ENCODE measurements around the gene COQ8A.
"Not testable (repeated sequence)": the region's sequence is repeated elsewhere in the genome, so short reads cannot be mapped to it uniquely, and the experiment has no call there.

The COQ8A gene

DNA sequence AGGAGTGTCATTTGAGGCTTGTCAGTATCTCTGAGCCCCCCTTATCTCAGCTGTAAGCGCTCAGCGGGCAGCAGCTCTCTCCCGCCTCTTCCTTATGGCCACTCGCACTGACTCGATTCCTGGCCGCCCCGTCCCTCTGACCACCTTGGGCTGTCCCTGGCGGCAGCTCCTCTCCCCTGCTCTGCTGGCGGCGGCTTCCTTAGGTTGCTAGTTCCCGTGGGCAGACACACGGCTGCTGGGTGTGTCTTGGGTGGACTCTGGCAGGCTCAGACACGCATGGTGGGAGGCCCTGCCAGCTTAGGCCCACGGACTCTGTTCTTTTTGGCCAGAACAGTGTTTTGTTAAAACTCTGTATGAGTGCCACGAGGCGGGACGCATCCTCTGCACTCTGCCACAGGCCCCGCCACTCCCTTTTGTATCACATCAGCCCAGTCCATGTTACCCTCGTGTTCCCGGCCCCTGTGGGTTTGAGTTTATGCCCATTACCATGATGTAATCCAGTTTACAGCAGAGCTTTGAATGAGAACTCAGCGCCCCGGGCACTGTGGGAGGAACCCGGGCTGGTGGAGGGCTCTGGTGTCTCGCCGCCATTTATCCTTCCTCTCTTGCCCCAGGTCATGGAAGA lies 45.9 kb downstream of the COQ8A start:
- DNase-seq: no peak

DNA sequence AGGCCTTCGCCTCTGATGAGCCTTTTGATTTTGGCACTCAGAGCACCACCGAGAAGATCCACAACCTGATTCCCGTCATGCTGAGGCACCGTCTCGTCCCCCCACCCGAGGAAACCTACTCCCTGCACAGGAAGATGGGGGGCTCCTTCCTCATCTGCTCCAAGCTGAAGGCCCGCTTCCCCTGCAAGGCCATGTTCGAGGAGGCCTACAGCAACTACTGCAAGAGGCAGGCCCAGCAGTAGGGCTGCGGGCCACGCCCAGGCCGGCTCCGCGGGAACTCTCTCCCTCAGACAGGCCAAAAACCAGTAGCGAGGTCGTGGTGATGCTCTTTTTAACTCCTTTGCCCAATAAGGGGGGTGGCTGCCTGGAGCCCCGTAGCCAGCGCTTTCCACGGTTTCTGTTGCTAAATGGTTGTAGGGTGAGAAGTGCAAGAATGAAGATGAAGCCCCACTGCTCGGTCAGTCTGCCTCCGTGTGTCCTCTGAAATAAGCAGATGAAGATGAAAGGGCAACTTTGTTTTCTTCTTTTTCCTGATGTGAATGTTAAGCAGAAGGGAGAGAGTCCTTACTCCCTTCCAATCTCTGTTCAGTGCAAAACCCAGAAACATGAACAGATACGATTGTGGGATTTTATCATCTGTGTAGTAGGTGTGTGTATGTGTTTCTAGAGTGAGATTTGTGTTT lies 46.5 kb downstream of the COQ8A start:
- no peak for DNase-seq

DNA sequence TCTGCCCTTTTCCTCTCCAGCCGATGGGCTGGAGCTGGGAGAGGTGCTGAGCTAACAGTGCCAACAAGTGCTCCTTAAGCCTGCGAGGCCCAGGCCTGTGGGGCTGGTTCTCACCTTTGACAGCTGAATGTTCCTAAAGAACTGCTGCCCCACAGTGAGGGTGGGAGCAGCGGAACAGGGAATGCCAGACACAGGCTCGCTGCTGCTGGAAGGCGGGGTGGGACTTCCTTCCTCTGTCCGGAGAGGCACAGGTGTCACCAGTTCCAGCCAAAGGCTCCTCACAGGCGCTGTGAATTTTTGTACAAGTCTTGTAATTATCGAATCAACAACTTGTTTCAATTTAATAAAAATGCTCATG lies 47.1 kb downstream of the COQ8A start:
- no peak for DNase-seq

DNA sequence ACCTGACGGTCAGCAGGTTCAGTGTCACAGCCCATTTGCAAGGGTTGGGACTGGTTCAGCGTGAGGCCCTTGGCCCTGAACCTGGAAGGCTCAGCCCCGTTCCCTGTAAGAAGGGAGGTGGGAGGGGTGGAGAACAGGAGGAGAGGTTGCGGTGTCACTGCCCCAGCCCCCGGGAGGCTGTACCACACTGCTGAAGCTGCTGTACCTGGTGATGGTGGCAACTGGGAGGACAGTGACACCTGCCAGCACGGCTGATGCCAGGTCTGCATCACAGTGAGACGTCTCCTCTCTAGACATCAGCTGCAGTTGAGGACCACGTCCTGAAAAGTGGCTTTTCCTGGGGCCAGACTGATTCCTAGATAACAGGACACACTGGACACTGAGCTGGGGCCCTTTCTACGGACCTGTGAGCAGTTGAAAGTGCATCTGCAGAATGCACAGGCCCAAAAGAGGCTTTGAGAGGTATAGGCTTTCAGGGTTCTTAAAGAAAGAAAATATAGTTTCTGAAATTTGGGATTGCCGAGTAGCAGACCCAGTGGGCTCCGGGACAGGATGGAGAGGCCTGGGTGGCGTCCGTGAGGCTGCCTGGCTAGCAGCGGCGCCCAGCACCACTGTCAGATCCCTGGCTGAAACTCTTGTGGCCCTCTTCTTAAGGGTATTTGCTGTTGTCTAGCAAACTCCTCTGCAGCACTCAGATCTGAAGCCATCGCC lies 47.7 kb downstream of the COQ8A start:
- no peak for DNase-seq

DNA sequence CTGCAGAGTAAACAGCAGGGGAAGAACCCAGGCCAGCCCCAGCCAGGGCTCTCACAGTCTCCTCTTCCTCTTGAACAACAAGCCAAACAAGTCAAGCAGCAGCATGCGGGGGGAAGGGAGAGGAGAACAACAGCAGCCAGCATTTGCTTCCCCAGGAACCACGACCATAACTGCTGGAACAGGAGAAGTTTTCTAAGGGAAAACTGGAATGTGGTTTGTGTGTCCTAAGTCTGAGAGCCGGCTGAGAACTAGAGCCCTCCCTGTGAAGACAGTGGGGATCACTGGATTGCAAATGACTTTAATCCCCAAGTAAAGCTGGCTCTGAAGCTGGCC lies 48.2 kb downstream of the COQ8A start:
- DNase-seq: no peak

DNA sequence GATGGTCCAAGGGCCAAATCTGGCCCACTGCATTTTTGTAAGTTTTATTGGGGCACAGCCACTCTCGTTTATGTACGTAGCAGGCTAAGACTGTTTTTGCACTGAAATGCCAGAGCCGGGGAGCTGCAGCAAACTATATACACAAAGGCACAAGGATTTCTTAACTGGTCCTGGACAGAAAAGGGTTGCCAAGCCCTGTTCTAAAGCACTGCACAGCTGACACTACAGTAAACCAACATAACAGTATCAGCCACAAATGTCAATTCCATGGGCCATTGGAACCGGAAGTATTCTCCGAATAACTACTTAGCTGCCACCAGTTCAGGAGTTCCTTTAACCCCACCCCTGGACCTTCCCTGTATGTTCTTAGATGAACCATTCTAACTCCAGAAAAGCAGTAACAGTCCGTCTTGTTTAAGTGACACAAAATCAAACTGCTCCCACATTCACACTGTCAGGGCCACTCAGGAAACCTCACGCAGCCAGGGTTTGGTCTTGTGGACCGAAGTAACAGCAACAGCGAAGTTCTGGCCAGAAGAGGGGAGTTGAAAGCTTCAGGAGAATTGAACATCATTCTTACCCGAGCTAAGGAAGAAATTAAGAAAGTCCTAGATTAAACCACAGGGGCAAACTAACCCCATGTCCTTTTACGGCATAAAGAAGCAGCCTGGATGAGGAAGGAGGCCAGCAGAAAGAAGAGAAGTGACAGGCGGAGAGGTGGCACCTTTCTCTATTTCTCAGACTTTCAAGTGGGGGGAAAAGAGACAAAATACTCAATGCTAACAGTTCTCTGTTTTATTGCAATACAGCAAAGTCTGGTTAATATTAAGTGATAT lies 49.2 kb downstream of the COQ8A start:
- DNase-seq: no peak

DNA sequence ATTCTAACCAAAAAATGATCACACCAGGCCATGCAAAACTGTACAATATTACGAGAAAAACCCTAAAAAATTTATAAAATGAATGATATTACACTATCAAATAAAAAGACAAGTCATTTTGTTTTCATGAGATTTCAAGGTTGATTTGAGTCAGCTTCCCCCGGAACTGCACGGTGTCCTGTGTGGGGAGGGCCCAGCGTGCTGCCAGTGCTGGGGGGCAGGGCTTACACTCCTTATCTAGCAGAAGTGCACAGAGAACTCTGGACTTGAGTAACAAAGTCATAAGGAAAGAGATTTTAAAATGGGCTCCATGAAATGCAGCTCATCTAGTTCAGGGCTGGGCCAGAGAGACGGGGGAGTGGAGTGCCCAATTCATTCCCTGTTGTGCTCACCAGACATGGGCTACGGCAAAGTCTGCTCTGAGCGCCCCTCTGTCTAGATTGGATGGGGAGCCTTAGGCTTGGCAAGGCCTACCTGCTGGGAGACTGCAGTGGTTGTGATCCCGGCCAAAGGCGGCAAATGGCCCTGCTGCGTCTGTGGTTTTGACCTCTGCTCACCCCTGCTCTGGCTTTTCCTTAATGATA lies 50.1 kb downstream of the COQ8A start:
- no peak for DNase-seq

DNA sequence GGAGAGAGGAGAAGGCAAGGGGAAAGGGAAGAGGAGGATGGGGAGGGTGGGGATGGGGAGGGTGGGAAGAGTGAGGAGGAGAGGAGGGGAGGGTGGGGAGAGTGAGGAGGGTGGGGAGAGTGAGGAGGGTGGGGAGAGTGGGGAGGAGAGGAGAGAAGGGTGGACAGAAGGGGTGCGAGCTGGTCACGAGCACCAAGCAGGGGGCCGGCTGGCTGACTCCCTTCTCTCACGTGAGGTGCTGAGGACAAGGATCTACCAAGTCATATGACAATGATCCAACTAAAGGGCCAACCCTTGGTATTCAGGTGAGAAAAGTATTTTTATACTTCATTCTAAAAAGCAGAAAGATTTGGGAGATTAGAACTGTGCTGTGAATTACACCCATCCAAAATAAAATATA lies 51.8 kb downstream of the COQ8A start:
- DNase-seq: no peak

DNA sequence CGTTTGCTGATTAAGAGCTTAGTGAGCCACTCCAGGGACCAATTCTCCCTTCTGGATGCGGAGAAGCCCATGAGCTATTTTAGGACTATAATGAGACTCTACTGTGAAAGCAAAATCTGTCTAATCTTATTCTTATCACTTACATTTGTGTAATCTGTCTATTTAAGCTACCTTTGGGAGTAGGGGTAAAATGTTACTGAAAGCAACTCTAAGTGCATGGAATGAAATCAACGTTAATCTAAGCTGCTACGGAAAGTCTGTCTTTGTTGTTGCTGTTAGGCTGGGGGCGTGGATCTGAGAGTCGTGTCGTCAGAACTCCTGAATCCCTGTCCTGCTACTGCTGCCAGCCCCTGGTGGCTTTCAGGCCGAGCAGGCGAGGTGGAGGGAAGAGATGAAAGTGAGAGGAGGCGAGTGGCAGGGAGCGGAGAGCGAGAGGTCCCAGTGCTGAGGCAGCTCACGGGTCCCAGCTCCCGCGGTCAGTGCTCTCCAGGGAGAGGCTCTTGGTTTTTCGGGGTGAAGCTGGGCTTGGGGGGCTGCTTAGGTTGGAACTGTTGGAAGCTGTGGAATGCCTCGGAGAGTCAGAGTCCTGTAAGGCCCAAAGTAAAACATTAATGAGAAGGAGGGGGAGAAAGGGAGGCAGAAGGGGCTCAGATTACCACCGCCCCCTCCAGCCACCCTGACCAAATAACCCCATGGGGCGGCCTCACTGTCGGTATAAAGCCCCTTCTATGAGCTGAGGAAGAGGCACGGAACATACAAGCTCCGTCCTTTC lies 53.9 kb downstream of the COQ8A start:
- no peak for DNase-seq

DNA sequence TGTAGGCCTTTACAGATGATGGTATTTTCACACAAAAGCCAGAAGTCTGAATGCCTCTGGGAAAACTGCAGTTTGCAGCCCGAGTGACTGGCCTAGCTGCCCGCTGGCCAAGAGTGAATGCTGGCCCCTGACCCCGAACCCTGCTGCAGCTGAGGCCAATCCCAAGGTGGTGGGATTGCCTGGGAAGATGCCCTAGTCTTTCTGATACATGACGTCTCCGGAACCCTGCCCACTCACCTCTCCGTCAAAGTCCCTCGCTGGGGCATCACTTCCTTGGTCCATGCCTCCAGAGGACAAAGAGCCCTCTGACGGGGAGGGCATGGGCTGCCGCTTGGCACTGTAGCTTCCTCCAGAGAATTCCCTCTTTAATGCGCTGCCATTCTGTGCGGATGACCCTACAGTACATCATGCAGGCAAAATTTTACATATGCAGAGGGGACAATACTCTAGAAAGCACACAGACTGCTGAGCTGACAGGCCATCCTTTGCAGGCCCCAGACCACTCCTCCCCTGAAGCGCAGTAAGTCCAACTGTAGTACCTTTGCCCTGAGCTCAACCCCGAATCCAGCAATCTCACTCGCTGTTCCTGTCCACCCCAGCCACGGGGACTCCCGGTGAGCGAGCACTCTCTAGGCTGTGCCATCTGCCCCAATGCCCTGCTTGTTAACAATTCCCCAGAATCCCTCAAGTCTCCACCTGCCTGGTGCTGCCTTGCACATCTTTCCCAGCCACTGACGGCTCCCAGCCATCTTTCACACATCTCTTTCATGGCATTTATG lies 54.7 kb downstream of the COQ8A start:
- DNase-seq: no peak

DNA sequence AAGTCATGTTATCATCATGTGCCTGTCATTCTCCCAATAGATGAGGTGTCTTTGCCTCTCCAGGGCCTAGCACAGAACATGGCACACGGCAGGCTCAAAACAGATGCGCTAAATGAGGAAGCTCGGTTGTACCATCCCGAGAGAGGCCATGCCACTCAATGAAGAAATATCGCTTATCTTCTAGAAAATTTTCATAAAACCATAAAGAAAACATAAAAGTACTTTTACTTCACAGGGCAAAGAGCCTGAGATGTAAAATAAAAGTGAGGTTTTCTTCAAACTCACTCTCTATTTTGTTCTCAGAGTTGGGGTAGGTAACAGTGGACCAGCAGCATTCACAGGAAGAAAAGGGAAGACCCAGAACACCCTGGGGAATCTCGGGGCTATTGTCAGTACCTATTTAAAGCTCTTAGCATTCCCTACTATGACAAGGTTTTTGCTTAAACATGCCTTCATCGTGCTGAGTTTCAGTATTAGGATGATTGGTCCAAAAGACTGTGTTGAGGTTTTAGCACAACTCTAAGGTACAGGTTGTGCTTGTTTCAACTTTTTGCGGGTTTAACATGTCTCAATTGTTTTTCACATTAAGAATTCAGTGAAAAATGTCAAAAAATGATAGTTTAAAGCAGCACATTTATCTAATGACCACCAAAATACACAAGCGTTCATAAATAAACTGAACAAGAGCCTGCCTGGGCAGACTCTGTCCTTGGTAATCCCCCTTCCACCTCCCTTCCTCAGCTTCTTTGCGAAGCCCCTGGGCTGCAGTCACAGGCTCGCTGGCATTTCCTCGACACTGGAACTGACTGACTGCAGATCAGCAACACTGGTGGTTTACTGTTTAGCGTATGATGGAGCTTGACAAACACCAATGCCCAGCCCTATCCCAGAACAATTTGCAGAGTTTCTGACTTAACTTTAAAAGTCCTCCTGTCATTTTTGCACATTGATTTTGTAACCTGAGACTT lies 55.6 kb downstream of the COQ8A start:
- no peak for DNase-seq

DNA sequence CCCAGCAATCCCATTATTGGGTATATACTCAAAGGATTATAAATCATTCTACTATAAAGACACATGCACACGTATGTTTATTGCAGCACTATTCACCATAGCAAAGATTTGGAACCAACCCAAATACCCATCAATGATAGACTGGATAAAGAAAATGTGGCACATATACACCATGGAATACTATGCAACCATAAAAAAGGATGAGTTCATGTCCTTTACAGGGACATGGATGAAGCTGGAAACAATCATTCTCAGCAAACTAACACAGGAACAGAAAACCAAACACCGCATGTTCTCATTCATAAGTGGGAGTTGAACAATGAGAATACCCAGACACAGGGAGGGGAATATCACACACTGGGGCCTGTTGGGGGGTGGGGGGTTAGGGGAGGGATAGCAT lies 59.5 kb downstream of the COQ8A start:
- not testable (repeated sequence) for DNase-seq

DNA sequence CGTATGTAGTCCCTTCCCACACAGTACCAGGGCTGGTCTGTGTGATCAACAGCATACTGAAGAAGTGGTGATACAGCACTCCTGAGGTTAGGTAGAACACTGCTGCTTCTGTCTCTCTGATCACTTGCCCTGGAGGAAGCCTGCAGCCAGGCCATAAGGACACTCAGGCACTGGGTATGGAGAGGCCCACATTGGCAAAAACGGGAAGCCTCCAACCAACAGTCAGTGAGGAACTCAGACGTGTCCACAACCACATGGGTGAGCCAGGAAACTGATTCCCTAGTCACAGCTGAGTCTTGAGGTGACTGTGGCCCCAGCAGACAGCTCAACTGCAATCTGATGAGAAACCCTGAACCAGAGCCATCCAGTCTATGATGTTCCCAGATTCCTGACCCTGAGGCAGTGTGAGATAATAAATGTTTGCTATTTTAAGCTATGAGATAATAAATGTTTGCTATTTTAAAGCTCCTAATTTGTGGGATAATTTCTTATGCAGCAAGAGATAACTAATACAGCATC lies 62.5 kb downstream of the COQ8A start:
- no peak for DNase-seq

DNA sequence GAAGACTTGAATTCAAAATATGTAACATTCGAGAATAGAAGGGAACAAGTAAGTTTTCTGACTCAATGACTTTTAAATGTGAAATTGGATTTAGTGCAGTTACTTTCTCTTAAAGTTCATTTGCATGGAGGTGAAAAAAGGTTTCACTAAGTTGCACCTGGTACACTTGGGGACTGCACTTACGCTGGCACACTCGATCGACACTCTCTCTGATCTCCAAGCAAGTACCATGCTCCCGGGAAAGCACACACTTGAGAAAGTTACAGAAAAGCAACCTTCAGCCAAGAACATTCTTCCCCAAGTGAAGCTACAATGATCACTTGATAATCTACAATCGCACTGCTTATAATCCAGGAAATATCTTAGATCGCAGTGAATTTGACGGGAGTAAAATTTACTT lies 63.1 kb downstream of the COQ8A start:
- no peak for DNase-seq

DNA sequence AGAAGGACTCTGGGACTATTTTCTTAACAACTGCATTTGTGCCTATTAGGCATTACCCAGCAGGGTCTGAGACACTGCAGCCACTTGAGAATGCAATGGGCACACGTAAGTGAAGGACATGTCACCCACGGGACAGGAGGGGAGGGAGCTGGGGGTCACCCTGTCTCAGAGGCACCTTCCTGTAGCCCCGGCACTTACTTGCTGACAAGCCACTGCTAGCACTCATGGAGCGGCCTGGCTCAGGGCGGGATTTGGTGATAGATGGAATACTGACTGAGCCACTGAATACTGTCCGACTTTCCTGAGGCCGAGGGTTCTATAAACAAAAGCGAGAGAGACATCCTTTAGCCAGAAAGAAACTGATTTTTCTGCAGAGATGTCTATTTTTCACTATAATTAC lies 64.7 kb downstream of the COQ8A start:
- no peak for DNase-seq

DNA sequence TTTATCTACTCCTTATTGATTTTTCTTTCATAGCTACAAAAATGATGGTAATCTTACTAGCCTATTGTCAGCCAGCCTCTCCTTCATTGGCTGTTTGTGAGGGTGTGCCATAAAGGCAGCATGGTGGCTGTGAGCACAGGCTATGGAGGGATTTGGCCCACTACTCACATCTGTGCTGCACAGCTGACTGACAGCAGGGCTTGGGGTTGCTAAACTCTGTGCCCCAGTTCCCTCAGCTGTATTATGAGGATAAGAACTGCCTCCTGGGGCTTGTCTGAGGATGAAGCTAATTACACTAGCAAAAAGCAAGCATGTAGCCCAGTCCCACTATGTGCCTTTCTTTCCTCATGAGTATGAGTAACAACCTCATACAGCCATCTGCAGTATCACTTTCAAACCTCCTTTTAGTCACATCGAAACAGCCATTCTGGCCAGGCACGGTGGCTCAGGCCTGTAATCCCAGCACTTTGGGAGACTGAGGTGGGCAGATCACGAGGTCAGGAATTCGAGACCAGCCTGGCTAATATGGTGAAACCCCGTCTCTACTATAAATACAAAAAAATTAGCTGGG lies 66.2 kb downstream of the COQ8A start:
- no peak for DNase-seq

DNA sequence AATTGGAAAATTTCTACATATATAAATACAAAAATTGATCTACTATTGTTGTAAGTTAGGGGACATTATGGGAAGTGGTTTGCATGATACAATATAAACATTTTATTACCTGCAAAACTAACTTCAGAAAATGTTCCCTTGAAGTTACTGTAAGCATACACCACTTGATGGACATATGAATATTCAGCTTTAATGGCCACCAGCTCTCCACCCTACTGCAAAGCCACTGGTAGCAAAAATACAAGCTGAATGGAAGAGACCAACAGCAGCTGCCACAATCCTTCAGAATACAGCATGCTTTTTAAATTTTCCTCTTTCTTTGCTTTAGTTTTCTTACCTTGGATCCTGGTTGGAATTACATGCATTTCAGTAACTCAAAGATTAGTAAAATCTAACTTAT lies 69.8 kb downstream of the COQ8A start:
- no peak for DNase-seq

DNA sequence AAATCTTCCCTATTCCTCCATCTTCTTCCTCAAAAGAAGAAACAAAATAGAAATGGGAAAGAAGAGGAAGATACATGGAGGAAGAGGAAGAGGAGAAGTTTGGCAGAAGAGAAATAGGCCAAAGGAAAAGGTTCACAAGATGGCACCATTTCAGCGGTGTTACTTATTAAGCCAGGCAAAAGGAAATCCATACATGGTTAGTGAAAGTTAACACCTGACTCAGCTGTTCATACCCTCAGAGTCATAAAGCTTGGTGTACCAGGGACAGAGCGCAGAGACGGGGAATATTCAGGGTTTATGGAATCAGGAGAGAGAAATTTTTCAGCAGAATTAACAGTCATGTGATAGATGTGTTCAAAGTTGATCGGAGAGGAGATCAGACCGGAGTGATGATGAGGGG lies 70.6 kb downstream of the COQ8A start:
- DNase-seq: no peak

DNA sequence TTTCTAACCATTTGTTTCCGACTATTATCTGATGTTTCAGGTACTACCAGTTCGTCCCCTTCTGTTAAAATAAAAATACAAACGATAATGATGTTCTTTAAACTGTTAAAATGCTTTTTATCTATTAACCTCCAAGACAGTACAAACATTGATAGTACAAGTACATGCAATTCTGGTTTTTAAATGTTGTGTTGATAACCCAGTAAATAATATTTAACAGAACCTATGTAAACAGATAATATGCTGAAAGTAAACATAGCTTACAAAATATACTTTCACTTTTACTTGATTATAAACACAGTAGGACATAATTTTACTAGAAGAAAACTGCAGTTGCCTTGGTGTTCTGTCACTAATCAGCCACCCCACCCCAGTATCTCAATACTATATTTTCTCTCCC lies 76.9 kb downstream of the COQ8A start:
- no peak for DNase-seq

DNA sequence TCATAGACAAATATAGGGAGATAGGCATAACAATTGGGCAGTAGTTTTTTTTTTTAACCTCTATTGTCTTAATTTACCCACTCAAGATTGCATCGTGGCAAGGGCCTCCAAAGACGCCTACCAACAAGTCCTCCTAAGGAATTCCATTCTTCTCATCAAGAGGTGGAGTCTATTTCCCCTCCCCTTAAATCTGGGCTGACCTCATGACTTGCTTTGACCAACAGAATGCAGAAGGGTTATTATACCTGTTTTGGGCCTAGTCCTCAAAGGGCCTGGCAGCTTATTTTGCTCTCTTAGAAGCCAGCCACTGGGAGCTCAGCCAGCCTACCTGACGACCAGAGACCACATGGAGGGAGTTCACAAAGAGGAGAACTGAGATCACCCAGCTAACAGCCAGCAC lies 92.3 kb downstream of the COQ8A start:
- no peak for DNase-seq

Measured in COR-L47 (cell line).